GM19463 (cell line): ENCODE results near the gene CDO1.

ENCODE experiments used
- ATAC-seq: cut with Tn5 transposase; IDR thresholded peaks from one replicate; pipeline ENCODE4 v1.9.1; 2021; ENCODE audit warnings: mild to moderate bottlenecking, moderate library complexity; ENCODE audit not compliant: unreplicated experiment

CDO1 gene

GRCh38 chr5:115816226-115817081 lies at the start of gene CDO1:
CDO1 (minus strand) TSS chr5:115816659; CDS start chr5:115816397, 262 bp downstream.
- no peak for ATAC-seq

DNA sequence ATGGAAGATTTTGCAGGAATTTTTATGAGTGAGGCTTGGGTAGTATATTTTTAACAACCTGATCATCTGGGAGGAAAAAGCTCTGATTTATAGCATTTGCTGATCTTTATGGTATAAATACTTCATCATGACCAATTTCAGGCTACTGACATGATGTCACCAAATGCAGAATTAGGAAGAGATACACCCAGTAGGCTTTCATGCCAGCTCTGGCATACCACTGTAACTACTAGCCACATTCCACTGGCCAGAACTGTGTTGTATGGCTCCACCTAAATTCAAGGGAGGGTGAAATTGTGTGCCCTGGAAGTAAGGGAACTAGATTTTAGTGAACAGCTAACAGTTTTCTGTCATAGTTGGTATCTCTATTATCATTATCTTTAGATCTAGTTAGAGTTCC lies 42.9 kb upstream of the CDO1 start:
- ATAC-seq, result no peak

- peak; percentile 36 for ATAC-seq
Measured at GRCh38 chr5:115858396-115858795, 41.9 kb upstream of the CDO1 start.

DNA sequence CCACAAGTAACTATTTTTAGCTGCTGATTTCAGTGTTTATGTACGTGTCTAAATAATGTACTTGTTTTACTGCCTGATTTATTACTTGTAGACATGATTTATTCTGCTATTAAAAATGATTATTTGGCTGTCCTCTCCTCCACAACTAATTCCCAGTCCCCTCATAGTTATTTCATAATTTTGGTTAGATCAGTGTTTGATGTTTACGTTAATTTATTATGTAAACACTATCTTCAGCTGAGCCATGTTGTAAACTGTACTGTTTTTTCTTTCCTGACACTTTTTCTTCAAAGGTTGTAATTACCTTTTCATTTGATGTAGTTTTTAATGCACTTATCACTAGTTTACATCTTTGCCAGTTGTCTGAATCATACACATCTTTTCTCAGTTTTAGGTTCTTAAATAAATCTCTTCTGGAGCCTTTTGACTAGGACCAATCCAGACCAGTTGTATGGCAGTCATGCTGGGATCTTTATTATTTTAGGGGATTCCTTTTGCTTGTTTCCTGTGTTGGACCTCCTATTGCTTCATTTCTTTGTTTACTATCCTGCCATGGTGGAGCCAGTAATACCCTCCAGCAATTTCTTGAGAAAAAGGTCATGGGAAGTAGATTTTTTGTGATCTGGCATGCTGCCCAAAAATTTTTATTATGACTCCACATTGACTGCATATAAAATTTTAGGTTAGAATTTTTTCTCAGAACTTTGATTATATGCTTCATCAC lies 41.3 kb upstream of the CDO1 start:
- peak; percentile 3 for ATAC-seq

DNA sequence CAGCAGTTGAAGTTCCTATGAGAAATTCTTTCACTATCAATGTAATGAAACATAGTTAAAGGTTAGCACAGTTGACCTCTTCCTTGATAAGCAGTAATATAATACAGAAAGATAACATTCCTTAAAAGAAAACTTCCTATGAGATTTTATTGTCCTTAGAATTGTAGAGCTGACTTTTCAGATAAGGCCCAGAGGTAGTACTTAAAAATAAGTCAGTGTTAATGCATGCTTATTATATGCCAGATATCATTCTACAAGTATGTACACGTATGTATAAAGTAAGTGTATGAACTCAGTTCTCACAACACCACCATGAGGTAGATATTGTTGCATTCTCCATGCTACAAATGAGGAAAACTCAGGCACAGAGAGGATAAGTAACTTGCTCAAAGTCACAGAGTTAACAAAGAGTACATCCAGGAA lies 40.6 kb upstream of the CDO1 start:
- no peak for ATAC-seq

DNA sequence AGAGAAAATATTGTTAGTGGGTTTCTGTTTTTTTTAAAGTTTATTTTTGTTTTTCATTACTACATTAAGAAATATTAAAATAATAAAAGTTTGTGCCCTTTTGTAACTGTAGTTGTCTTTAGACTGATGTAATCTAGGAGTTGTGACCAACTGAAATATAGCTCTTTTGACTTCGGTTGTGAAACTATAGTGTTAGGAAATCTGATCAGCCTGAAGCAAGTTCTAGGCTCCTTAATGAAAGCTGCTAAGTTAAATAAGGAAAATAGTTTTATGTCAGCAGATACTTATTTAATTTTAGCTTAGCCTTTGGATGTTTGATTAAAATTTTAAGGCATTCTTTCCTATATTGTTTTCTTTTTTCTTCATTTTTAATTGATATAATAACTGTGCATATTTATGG lies 39.5 kb upstream of the CDO1 start:
- ATAC-seq, result no peak

DNA sequence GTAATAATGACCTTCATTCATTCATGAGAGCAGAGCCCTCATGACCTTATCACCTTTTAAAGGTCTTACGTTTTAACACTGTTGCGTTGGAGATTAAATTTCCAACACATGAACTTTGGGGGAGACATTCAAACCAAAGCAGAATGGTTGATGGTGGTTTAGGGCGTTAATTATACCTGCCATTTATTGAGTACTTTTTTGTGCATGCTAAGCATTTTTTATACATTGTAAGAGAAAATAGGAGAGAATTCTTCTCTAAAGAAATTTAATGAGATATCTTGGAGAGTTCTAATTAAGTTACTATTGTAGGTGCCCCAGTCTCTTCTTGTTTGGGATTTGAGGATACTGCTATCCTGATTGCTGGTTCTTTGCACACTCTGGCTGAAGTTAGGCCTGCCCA lies 37.7 kb upstream of the CDO1 start:
- no peak for ATAC-seq

GRCh38 chr5:115850744-115851416 lies 34.4 kb upstream of the CDO1 start:
- ATAC-seq, result no peak

DNA sequence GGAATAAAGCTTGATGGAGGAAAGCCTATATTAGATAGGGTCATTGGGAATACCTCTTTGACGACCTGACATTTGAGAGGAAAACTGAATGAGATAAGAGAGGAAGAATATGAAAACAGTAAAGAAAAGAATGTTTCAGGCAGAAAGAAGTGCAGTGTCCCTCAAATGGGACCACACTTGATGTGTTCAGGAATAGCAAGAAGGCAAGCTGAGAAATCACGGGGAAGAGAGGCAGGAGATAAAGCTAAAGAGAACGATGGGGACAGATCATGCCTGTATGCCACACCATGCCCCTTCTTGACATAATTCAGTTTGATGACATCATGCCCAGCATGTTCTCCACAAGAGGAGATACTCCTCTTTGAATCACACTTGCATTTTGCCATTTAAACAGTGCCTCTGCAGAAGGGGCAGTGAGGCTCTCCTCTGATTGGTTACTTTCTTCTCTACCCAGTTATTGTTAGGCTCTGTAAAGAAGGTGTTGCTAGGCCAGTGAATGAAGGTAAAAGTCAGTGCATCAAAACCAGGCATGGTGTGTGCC lies 32.9 kb upstream of the CDO1 start:
- no peak for ATAC-seq

GRCh38 chr5:115847290-115847689 lies 30.8 kb upstream of the CDO1 start:
- no peak for ATAC-seq

DNA sequence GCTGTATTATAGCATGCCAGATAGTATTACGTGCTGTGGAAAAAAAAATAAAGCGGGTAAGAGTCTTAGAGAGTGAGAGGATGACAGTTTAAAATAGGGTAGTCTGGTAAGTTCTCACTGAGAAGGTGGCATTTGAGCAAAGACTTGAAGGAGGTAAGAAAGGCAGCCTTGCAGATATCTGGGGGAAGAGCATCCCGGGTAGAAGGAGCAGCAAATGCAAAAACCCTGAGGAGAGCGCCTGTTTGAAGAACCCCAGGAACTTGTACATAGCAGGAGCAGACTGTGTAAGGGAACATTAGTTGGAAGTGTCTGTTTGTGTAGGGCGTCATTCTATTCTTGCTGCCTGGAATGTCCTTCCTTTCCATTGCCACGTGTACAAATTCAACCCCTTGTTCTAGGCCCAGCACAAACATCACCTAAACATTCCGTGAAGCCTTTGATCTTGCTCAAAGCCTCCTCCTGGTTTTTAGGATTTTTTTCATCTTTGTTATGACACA lies 27.9 kb upstream of the CDO1 start:
- ATAC-seq, result no peak

- no peak for ATAC-seq
Measured at GRCh38 chr5:115843444-115844130, 27.1 kb upstream of the CDO1 start.

GRCh38 chr5:115842952-115843351 lies 26.5 kb upstream of the CDO1 start:
- ATAC-seq, result no peak

DNA sequence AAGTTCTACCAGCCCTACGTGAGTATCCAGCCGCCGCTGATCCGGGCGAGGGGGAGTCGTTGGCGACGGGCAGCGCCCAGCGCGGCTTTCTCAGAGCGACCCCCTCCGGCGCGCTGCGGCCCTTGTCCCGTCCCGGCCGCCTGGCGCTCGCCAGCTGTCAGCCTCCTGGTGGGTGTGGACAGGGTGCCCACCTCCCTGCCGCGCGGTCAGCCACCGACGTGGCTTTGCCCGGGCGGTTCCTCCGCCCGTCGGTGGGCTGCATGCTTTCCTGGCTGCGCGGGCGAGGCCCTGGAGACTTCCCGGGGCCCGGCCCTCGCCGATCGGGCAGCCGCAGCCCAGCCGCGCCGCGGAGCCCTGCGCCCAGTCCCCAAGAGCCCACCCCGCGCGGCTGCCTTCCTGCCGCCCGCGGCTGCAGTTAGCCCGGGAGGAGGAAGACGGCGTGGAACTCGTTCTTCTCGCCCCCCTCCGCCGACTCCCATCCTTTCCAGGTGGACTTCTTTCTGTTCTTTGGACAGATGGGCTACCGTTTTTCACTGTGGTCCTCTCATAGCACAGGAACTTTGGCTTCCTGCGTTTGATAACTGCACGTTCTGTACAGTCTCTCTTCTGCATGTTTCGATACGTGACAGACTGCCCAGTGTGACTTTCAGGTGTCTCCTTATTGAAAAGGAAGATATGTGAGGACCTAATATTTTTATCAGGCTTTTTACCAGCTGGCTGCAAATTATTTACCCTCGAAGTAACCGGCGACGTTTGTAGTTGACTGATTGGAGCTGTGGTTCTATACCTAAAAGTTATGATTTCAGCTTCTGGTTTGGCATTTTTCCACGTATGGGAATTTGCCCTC lies 25.9 kb upstream of the CDO1 start:
- ATAC-seq, result peak; percentile 22

GRCh38 chr5:115841382-115842088 lies 25.1 kb upstream of the CDO1 start, which contains the start of the genes AP3S1 and ATG12:
AP3S1 (plus strand) TSS chr5:115841935; CDS start chr5:115842038, 103 bp downstream.
ATG12 (minus strand) TSS chr5:115841565; CDS start chr5:115841552, 13 bp downstream.
- ATAC-seq, result peak; percentile 75

- ATAC-seq, result no peak
Measured at GRCh38 chr5:115840873-115841272, 24.4 kb upstream of the CDO1 start.

DNA sequence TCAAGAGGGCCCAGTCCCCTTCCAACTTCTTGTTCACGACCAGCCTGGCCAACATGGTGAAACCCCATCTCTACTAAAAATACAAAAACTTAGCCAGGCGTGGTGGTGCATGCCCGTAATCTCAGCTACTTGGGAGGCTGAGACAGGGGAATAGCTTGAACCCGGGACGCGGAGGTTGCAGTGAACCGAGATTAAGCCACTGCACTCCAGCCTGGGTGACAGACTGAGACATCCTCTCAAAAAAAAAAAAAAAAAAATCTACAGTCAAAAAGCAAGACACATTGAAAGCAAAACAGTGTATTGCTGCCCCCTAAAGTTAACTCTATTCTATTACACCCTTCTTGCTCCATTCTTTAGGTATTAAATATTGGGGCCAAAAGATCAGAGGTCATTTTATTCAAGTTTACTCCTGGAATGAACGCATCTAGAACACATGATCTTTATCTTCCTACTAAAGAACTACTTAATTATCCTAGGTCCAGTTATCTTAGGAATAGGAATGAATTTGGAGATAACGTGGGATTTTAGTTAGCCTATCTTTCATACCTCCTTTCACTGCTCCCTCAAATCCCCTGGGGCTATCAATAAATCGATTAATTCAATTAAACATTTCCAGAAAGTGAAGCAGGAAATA lies 22.5 kb upstream of the CDO1 start:
- ATAC-seq, result no peak

DNA sequence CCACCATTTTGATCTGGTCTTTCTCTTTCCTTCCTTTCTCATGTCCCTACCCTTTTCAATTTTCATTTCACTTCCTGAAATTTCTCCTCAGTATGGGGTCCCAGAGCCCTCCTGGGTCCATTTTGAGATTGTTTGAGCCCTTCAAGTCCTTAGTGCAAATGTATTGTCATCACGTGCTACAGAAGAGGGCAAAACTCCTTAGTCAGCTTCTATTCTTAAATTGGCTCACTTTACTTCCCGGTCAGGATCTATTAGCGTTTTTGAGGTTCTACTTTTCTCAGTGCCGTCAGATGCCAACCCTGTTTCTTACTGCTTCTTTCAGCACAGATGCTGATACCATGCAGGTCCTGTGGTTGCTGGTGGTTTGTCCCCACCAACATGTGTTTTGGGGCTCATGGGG lies 19.0 kb upstream of the CDO1 start:
- ATAC-seq, result no peak
